Dermis microvascular lymphatic vessel endothelial cell (primary cell): ENCODE data around the gene POP4. TPM values are rescaled to one million over a fixed set of nuclear protein-coding genes. Genes with fewer than 3 reads are reported as not detected.

Source experiments
- DNase-seq, 2 donors: peaks; one replicate each; pipeline versions ENCODE4 v3.0.0 to v3.0.0-alpha.2; 2010; ENCODE audit warnings: low read depth in 2 of 2
- total RNA-seq: library from RNA; depleted of rRNA; stranded (reverse); fragments of >200 nt; gene quantifications from 2 replicates; pipeline ENCODE4 v1.2.1, GENCODE V29; 2014

The POP4 gene
- total RNA-seq, 1 donor from 2014 or later = 57.8 TPM

DNA sequence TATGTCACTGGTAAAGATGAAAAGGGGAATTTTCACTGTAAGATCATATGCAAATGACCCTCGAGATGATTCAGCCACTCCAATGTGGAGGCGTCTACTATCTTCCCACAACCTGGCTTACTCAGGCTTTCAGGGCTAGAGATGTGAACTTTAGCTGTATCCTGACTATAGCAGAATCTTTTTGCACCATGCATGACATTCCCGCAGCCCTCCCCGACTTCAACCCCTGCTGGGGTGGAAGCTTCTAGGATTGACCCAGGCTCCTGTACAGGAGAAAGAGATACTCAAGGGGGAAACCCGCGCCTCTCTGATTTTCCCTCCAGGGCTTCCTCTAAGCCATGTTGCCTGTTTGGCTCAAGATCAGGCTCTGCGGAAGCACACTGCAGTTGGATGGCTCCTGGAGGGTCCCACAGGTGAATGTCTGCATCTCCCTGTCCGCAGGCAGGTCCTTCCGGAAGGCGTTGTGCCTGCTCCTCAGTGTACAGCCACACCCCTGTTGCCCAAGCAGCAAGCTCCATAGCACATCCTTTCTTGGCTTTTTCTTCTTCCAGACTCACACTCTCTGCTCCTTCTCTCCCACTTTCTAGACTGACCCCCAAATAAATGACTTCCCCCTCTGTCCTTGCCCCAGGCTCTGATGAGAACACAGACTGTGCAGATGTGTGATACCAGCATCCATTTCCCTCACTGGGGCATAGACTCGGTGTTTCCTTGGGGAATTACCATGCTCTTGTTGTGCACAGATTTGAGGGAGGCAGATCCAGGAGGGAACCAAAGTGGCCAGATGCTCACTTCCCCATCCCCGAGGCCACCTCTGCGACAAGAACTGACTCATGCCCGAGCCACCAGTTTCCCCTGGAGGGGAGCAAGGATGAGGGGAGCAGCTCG, 29.1 kb upstream of the POP4 start:
- DNase-seq = no peak

- no peak for DNase-seq
Measured at GRCh38 chr19:29577649-29577963, 28.5 kb upstream of the POP4 start.

GRCh38 chr19:29578349-29578748, 27.7 kb upstream of the POP4 start:
- DNase-seq = no peak

- DNase-seq = no peak
Measured at GRCh38 chr19:29579308-29579910, 26.7 kb upstream of the POP4 start.

DNA sequence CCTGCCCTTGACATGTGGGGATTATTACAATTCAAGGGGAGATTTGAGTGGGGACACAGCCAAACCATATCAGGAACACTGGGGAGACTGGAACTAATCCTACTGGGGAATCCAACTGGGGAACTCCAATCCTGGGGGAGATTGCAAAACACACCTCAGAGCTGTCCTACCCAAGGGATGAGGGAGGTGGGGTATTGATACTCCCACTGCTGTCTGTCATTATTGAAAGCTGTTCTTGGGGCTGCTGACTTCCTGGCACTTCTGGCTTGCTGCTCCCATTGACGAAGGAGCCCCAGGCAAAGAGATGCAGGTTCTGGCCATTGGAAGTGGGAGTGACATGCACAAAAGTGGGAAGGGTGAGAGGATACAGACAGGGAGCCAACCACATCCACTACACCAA, 24.7 kb upstream of the POP4 start:
- no peak for DNase-seq

GRCh38 chr19:29583196-29583999, 22.7 kb upstream of the POP4 start:
- DNase-seq = no peak

- DNase-seq = no peak
Measured at GRCh38 chr19:29586401-29586800, 19.7 kb upstream of the POP4 start.

- DNase-seq = no peak
Measured at GRCh38 chr19:29587059-29587458, 19.0 kb upstream of the POP4 start.

GRCh38 chr19:29587518-29587986, 18.5 kb upstream of the POP4 start:
- no peak for DNase-seq

- no peak for DNase-seq
Measured at GRCh38 chr19:29588095-29588494, 18.0 kb upstream of the POP4 start.

DNA sequence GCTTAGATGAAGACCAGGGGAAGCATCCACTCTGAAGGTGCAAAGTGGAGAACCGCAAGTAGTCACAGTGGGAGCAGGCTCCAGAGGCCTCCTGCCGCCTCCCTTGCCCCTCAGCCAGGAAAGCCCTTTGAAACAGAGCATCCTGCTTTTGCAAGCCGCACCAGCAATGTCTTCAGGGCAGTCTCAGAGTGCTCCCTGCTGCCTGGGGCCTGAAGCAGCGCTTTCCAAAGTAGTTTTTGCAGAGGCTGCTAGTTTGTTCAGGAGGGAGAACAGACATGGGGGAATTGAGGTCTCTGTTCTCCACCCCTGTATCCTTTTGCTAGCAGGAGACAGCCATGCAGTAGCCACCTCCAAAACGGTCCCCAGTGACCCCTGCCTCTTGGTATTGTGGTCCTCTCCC, 15.8 kb upstream of the POP4 start:
- DNase-seq = no peak

GRCh38 chr19:29591670-29592069, 14.4 kb upstream of the POP4 start:
- no peak for DNase-seq

GRCh38 chr19:29593869-29594268, 12.2 kb upstream of the POP4 start:
- DNase-seq = no peak

GRCh38 chr19:29596080-29596727, 9.9 kb upstream of the POP4 start:
- DNase-seq = no peak

DNA sequence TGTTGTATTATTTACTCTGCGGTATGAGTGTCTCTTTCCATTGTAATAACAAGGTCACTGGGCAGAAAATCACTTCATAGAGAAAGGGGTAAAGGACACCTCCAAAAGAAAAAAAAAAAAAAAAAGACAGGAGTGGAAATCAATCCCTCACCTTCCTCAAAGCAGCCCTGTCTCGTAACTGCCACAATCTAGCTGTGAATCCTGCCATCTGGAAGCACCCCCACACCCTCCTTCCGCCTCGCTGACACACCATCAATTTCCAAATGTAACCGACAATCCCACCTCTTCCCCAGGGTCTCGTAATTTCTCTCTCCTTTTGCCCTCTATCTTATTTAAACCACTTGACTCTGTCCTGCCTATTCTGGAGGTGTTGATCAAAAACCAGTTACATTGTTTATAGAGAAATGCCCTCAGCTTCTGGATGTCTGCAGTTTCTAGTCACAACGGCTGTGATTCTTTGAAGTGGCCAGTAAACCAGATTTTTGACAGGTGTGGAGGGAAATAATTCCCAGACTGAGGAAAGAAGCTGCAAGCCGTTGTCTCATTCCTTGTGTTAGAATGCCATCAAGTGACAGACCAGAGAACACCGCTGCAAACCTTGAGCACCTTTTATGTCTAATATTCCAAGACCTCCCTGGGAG, 9.1 kb upstream of the POP4 start:
- DNase-seq = peak in 1 of 2 donors; percentile 22

- DNase-seq = no peak
Measured at GRCh38 chr19:29598036-29598435, 8.0 kb upstream of the POP4 start.

- no peak for DNase-seq
Measured at GRCh38 chr19:29598496-29598895, 7.6 kb upstream of the POP4 start.

DNA sequence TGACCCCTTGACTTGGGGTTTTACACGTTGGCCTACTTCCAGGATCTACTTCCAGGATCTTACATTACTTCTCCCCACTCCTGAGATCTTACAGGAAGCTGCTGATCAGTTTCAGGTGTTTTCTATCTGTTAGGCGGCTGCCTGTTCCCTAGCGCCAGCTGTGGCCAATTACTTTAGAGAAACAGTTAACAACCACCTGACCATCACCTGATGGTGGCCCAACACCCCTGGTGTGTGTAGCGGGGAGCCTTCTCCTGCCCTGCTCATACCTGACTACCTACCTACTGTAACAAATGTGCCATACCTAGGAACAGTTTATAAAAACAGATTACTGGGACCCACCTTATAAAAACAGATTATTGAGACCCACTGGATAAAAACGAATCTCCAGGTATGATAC, 2.8 kb upstream of the POP4 start:
- DNase-seq = no peak

- no peak for DNase-seq
Measured at GRCh38 chr19:29606420-29606747, 301 bp downstream of the POP4 start.

GRCh38 chr19:29609636-29610035, 3.6 kb downstream of the POP4 start:
- no peak for DNase-seq

DNA sequence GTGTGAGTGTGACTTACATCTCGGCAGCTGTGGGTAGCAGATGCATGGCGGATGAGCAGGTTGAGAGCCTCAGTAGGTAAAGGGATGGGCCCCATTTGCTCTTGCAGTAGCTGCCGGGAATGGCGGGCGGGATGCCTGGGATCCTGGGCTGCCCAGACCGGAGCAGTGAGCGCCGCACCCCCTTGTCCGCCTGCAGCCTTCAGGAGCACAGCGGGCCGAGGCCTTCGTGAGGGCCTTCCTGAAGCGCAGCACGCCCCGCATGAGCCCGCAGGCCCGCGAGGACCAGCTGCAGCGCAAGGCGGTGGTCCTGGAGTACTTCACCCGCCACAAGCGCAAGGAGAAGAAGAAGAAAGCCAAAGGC, 4.1 kb downstream of the POP4 start:
- no peak for DNase-seq
